ENCODE results near the gene MAP3K5.
"Not testable (repeated sequence)": the region's sequence is repeated elsewhere in the genome, so short reads cannot be mapped to it uniquely, and the experiment has no call there.

Gene MAP3K5

DNA sequence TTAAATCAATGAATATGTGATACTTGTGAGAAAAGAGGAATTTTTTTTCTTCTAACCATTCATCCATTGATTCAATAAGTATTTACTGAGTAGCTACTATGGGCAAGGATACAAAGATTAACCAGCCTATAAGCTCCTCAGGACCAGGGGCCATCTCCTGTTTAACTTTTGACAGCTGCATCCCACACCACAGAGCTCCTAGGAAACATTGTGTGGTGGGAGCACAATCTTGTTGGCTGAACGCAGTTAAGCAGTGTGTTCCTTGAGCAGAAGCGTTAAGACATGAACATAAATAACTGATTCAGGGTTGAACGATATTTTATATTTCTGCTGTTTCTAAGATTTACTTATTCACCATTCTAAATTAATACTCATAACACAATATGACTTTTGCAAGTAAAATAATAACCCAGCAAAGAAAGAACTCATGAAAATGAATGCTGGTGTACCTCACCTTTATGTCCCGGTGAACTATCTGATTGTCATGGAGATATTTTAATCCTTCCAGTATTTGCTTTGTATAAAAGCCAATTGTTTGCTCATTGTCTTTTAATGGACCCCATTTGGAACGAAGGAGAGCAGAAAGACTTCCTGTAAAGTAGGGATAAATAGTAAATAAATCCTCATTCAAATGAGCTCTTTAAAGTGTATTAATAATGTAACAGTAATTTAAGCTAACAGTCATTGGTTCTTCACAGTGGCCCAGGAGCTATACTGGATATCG, 179.4 kb downstream of the MAP3K5 start:
- no peak for DNase-seq (ENCODE audit: extremely low read depth in 1 of 2, low read depth in 1 of 2)

DNA sequence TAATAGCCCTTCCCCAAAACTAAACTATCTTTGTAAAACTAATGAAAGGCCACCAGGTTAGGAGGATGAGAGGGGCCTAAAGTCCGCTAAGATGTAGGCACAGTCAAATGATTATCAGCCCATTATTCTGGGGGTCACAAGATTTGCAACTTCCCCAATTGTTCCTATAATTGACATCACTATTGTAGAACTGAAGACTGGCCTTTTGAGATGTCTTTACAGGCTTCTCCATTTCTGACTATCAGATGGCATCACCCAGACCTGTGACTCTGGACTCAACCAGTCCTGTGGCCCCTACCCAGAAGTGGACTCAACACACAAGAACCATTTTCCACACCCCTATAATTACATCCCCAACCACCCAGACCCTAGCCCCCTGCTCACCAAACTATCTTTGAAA, 180.5 kb downstream of the MAP3K5 start:
- DNase-seq (ENCODE audit: extremely low read depth in 1 of 2, low read depth in 1 of 2), result no peak

DNA sequence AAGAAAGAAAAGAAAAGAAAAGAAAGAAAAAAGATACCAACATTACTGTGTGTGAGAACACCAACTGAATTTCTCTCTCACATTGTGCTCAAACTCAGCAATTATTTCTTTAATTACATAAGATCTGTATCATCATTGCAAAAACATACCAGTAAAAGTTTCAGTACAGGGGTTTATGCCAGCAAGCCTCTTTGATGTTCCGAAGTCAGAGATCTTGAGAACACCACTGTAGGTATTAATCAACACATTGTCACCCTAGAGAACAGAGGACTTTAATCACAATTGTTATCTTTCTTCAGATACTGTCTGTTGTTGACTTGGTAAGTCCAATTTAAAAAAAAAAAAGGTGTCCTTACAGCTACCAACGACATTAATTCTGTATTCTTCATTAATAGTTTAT, 181.1 kb downstream of the MAP3K5 start:
- no peak for DNase-seq (ENCODE audit: extremely low read depth in 1 of 2, low read depth in 1 of 2)

DNA sequence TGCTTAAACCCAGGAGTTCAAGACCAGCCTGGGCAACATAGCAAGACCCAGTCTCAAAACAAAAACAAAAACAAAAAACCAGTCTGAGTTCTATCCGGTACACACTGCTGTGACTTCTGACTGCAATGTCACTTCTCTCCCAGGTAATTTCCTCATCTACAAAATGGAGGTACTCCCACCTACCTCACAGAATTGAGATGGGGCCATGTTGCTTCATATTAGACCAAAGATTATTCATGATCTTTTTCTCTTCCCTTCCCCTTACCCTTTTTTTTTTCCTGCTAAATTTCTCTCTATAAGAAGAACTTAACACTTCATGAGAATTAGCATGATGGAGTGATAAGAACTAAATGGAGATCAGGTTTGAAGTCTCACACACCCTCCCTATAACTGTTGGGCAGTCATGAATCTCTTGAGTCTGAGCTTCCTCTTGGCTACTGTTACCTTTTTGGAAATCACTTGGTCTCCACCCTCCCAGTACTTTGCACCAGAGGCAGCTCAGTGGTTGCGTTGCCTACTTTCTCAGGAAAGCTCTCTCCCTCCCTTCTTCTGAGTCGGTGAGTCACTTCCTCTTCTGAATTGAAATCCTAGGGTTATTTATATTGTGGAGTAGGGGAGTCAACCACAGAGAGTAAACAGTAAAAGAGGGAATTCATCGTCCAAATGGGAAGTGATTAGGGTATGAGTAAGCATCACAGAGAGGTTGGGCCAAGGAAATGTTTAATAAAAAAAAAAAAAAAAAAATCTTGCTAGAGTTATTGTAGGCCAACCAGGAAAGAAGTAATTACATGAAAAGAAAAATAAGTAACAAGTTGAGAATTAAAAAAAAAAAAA, 182.2 kb downstream of the MAP3K5 start:
- no peak for DNase-seq (ENCODE audit: extremely low read depth in 1 of 2, low read depth in 1 of 2)

DNA sequence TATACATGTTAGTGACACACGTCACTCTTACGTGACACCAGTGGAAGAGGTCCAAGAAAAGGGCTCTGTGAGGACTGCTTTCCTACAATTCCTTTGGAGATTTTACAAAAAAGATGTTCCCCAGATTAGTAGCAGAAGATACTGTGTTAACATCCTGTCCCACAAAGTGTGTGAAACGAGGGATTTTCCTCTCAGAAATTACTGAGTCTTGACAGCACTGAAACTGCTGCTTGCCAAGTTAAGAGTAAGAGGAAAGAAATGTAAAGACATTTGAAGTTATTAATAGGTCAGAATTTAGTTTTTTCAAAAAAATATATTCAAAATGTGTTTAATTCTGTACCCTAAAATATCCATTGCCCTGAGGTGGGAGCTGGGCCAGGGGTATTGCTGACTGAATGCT, 183.3 kb downstream of the MAP3K5 start:
- no peak for DNase-seq (ENCODE audit: extremely low read depth in 1 of 2, low read depth in 1 of 2)

DNA sequence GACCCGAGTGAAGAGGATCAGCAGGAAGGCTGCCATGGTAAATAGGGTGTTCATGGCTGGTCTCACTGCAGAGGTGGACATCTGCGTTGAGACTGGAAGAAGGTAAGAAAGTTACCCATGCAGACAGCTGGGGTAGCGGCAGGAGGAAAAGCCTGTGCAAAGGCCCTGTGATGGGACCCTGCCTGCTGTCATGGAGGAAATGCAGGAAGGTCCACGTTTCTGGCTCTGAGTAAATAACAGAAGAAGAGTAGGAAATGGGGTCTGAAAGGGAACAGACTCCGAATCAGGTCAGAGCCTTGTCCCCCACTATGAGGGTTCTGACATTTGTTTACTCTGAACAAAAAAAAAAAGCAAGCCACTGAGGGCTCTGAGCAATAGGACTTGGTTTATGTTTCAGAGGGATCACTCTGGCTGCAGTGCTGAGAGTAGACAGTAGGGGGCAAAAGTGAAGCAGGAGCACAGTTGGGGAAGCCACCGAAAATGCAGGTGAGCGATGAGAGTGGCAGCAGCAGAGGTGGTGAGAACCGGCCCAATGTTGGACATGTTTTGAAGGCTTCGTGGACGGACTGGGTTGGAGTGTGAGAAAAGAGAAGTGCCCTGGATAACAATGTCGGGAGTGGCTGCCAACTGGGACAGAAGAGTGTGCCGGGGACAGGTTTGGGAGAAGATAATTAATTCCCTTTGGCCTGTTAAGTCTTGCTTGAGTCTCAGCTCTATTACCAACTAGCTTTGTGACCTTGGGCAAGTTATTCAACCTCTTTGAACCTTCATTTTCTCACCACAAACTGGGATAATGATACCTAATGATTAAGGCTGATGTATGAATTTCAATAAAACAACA, 184.1 kb downstream of the MAP3K5 start:
- peak; percentile 32 to 61 for DNase-seq (ENCODE audit: extremely low read depth in 1 of 2, low read depth in 1 of 2)

DNA sequence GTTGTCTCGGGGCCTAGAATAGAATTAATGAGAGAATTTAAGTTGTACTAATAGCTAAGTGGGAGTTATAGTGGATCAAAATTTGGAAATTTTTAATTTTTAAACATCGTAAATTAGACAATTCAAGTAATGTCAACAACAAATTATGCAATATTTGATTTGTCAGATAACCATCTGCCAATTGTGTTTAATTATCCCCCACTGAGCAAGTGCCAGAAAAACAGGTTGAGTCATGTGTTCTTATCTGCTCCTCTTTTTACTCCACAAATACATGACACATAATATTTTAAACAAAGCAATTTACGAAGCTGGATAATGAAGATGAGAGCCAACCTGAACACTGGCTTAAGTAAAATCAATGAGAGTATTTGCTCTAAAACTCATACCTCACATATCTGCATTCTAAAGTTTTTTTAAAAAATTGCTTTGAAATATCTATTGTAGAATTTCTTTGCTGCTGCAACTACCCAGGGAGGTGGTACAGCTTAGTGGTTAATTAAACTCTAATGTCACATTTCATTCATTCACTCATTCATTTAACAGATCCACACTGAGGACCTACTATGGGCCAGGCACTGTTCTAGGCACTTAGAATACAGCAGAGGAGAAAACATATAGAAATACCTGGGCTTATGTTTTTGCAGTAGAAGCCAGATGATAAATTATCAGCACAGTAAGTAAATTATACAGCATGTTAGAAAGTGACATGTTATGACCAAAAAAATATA, 184.9 kb downstream of the MAP3K5 start:
- no peak for DNase-seq (ENCODE audit: extremely low read depth in 1 of 2, low read depth in 1 of 2)

- DNase-seq (ENCODE audit: extremely low read depth in 1 of 2, low read depth in 1 of 2), result no peak
These were observed 187.3 kb downstream of the MAP3K5 start for GRCh38 chr6:136604928-136605510.

GRCh38 chr6:136604328-136604825, 187.9 kb downstream of the MAP3K5 start:
- no peak for DNase-seq (ENCODE audit: extremely low read depth in 1 of 2, low read depth in 1 of 2)

DNA sequence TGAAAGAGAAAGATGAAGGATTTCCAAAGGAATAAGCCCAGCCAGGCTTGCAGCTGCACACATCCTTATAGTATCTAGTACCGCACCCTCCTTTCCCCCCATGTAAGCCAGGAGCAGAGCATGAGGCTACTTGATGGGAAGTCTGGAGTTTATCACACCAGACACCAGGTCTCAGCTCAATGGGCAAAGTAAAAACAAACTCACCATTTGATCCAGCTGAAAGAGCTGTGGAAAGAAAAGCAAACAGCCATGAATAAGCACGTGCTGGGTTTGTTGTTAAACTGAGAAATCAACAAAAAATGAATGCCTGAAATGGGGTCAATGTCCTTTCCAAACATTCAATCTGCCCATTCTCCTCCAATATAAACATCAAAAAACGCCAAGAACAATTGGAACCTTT, 191.5 kb downstream of the MAP3K5 start:
- no peak for DNase-seq (ENCODE audit: extremely low read depth in 1 of 2, low read depth in 1 of 2)

GRCh38 chr6:136599329-136600011, 192.8 kb downstream of the MAP3K5 start:
- DNase-seq (ENCODE audit: extremely low read depth in 1 of 2, low read depth in 1 of 2), result no peak

DNA sequence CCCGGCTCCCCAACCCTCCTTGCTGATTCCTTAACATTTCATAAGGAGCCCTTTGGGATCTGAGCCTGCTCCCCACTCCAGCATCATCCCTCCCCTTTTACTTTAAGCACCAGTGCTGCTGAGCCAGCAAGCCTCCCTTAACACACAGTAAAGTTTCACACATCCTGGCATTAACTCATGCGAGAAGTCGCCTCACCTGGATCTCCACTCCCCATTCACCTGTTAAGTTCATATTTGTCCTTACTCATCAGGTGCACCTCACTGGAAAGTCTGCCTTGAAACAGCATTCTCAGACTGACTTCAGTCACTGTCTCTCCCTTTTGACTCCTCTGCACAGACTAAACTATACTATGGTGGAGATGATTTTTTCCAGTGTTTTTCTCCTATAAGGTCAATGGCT, 194.2 kb downstream of the MAP3K5 start:
- no peak for DNase-seq (ENCODE audit: extremely low read depth in 1 of 2, low read depth in 1 of 2)

DNA sequence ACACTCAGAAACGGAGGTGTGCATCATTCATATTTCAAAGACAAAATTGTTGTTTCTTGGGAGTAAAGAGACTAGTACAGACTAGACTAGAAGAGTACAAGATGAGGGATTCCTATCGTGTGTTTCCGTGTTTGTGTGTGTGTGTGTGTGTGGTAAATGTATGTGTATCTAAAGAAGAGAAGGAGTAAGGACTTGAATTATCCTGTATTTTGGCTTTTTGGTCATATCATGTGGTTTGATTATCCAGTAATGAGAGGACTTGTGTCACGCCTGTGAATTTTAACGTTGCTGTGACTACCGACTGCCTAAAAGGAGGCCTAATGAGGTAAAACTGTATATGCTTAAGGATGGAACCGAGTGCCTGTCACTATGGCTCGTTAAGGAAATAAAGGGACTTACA, 197.6 kb downstream of the MAP3K5 start:
- DNase-seq (ENCODE audit: extremely low read depth in 1 of 2, low read depth in 1 of 2), result no peak

- peak; percentile 11 to 59 for DNase-seq (ENCODE audit: extremely low read depth in 1 of 2, low read depth in 1 of 2)
These were observed 198.4 kb downstream of the MAP3K5 start for GRCh38 chr6:136593748-136594490.

DNA sequence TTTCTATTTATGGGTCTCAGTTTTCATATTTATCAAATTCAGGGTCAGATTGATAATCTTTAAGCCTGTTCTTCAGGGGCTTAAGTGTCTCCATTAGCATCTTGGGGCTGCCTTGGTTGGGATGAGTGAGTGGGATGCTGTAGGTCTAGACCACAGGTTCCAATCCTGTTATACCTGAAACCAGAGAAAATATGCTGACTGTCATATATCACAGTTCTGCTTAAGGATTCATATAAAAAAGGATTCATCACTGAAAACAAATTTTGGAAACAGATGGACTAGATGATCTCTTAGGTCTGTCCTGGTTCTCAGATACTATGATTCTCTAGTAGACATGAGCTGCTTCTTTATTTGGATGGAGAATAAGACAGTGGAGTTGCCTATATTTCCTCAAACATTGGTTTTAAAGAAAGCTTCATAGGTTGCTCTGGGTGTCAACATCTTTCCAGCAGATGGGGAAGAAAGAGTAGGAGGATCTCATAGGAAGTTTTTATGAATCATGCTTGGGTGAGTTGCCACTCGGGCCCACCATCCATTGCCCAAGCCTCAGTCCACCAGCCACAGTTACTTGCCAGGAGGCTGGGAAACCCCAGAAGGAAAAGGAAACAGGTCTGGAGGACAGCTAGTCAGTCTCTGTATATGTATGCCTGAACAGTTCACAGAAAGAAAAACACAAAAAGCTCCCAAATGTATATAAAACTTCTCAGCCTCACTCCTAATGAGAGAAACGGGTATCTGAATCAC, 199.2 kb downstream of the MAP3K5 start:
- DNase-seq (ENCODE audit: extremely low read depth in 1 of 2, low read depth in 1 of 2), result no peak

DNA sequence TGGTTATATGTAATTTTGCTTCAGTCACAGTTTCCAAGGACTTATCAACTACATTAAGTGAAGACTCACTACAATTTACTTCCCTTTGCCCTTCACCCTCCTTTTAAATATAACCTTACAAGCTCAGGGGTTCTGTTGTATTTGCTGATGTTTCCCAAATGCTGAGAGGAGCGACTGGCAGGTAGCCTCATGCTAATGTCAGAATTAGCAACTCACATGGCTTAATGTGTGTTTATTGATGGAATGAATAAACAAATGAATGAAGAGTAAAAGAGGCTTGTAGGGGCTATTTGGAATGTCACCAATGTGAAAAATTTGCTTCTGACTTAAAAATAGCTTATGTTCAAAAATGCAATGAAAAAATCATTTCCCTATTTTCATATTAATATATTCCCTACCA, 200.7 kb downstream of the MAP3K5 start:
- DNase-seq (ENCODE audit: extremely low read depth in 1 of 2, low read depth in 1 of 2), result no peak

DNA sequence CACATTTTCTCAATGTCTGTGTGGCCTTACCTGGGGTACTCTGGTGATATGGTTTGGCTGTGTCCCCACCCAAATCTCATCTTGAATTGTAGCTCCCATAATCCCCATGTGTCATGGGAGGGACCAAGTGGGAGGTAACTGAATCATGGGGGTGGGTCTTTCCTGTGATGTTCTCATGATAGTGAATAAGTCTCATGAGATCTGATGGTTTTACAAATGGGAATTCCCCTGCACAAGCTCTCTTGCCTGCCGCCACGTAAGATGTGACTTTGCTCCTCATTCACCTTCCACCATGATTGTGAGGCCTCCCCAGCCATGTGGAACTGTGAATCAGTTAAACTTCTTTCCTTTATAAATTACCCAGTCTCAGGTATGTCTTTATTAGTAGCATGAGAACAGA, 201.4 kb downstream of the MAP3K5 start:
- DNase-seq (ENCODE audit: extremely low read depth in 1 of 2, low read depth in 1 of 2), result not testable (repeated sequence)

- DNase-seq (ENCODE audit: extremely low read depth in 1 of 2, low read depth in 1 of 2), result no peak
These were observed 204.8 kb downstream of the MAP3K5 start for GRCh38 chr6:136587527-136587926.
